Measurements from ENCODE around the gene MRPL55.

MRPL55 gene

DNA sequence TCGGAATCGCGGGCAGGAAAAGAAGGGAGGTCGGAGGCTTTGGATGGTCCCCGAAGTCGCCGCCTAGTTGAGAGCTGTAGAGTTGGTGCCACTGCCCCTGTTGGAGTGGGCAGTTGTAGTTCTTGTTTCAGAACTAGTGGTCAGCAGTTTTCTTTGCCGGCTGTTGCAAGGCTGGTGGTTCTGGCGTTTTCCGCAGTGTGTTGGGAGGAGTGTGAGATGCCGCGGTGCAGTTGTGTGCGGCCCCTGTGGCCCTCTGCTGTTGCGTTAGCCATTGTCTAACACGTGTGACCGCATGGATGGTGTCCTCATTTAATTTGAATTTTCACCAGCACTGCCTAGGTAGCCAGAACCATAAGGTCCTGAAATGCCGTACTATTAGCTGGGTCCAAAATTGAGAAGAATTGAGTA is 25.2 kb downstream of the MRPL55 start:
- Mint-ChIP-seq H3K27ac (peak overlapping the region; percentile 97 to 99 (median 99)), H3K27me3 (ENCODE audit: low read depth) (no peaks in the 10 kb centered on the region), H3K4me3 (peak overlapping the region; percentile 98 to 99 (median 98)), H3K9me3 (no peaks in the 10 kb centered on the region), H3K36me3 (ENCODE audit: low read depth) (peaks cover 14% of the 10 kb centered on the region), H3K4me1 (peaks cover 55% of the 10 kb centered on the region)
- TF ChIP-seq, protein P1, sequence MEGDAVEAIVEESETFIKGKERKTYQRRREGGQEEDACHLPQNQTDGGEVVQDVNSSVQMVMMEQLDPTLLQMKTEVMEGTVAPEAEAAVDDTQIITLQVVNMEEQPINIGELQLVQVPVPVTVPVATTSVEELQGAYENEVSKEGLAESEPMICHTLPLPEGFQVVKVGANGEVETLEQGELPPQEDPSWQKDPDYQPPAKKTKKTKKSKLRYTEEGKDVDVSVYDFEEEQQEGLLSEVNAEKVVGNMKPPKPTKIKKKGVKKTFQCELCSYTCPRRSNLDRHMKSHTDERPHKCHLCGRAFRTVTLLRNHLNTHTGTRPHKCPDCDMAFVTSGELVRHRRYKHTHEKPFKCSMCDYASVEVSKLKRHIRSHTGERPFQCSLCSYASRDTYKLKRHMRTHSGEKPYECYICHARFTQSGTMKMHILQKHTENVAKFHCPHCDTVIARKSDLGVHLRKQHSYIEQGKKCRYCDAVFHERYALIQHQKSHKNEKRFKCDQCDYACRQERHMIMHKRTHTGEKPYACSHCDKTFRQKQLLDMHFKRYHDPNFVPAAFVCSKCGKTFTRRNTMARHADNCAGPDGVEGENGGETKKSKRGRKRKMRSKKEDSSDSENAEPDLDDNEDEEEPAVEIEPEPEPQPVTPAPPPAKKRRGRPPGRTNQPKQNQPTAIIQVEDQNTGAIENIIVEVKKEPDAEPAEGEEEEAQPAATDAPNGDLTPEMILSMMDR (IDR thresholded peaks at IDR 0.05; ENCODE audit: unreplicated experiment in 3 of 3), result no peak

DNA sequence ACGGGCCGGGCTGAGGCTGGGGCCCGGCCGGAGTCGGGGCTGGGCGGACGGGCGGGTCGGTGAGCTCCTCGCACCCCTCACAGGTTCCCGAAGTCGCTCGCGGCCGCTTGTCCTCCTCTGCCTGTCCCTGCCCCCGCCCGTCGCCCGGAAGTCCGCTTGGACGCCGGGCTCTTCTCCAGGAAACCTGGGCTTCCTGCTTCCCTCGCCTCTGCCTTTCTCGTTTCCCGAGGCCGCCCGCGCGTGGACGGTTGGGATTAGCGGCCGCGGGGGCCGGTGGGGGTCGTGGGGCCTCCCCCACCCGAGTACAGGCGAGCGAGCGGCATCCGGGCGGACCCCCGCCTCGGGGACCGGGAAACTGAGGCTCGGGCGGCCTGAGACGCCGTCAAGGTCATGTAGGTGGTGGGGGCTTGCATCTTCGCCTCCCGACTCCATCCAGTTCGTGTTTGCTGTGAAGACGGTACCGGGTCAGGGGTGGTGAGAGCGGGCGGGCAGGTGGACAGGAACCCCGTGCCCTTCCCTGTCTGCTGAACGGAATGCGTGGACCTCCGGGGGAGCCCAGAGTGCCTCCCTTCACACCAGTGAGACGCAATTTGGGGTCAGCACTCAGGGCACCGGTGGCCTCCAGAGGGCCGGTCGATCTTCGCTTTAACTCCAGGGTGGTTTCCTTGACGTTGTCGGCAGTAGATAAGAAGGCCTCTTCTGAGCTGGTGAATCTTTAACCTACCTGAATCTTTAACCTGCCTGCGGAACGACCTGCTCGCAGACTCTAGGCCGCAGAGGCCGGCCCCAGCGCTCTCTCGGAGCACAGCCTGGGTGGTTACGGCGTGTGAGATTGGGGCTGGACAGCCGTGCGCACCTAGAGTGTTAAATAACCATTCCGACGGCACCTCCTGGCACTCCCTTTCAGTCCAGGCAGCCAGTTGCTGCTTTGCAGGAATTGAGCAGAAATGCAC is 25.9 kb downstream of the MRPL55 start:
- no peaks in the 10 kb centered on the region for H3K9me3 Mint-ChIP-seq
- peak overlapping the region; percentile 97 to 99 (median 99) for H3K27ac Mint-ChIP-seq
- peak overlapping the region; percentile 98 to 99 (median 98) for H3K4me3 Mint-ChIP-seq
- TF ChIP-seq, protein P1 (IDR thresholded peaks at IDR 0.05; ENCODE audit: unreplicated experiment in 3 of 3), result no peak
- peaks cover 48% of the 10 kb centered on the region for H3K4me1 Mint-ChIP-seq
- H3K36me3 Mint-ChIP-seq (ENCODE audit: low read depth), result peaks cover 10% of the 10 kb centered on the region
- H3K27me3 Mint-ChIP-seq (ENCODE audit: low read depth), result no peaks in the 10 kb centered on the region

DNA sequence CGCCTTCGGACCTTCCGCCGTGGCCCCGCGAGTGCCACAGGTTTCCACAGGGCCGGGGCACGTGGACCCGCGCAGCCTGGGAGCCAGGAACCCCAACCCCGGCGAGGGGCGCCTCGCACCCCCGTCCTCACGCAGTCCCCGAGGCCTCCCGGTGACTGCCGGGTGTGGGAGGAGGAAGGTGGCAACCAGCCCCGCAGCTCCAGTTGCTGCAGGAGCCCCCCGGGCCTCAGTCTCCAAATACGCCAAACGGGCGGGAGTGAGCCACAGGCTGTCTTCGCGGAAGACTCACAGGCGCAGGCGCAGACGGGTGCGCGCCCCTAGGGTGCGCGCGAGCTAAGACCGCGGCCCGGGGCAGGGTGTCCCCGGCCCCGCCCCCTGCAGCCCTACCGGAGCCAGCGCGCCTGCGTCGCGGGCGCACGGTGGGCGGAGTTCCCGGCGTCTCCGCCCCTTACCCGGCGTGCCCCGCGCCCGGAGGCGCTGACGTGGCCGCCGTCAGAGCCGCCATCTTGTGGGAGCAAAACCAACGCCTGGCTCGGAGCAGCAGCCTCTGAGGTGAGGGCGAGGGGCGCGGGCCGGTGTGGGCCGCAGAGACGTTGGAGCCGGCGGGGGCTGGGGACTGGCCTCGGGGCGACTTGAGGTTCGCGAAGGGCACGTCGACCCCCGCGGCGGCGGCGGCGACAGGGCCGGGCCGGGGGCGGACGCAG is 26.7 kb downstream of the MRPL55 start, which contains the start of gene ARF1:
TSS of gene ARF1 (plus strand) at position 495 of the 704 bp plus-strand sequence. CDS start 14,407 bp downstream, outside the sequence.
- Mint-ChIP-seq H3K27me3 (ENCODE audit: low read depth) (peaks cover under 1% of the 10 kb centered on the region), H3K36me3 (ENCODE audit: low read depth) (peaks cover 5% of the 10 kb centered on the region), H3K4me3 (peak within 1 kb of the TSS; percentile 98 to 99 (median 98)), H3K4me1 (peaks cover 40% of the 10 kb centered on the region), H3K9me3 (no peaks in the 10 kb centered on the region), H3K27ac (peak within 1 kb of the TSS; percentile 97 to 99 (median 99))
- TF ChIP-seq, protein P1 (IDR thresholded peaks at IDR 0.05; ENCODE audit: unreplicated experiment in 3 of 3), result no peak

DNA sequence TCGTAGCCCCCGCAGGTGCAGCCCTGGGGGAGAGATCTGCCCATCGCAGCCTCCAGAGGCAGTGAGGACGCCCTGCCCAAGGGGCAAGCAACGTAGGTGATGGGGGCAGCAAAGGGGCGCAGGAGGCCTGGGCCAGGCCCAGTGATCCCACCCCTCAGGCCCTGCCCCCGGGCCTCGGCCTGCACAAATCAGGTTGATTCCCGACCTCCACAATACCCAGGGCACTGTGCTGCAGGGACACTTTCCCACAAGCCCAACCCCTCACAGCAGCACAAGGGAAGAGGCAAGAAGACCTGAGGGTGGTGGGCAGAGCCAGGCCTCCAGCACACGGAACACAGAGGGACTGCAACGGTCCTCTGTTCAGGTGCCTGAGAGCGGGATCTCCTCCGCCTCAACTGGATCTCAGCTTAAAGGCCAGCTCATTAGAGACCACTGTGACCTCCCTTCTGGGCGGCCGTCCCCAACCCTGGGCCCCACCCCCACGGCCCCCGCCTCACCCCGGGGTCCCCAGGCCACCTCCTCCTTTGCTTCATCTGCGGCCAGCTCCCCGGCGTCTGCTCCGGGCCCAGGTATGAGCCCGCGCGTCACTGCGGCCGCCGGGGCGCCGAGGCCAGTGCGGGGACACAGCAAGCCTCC is 27.4 kb downstream of the MRPL55 start:
- no peaks in the 10 kb centered on the region for H3K9me3 Mint-ChIP-seq
- H3K4me1 Mint-ChIP-seq, result peaks cover 33% of the 10 kb centered on the region
- peaks cover 4% of the 10 kb centered on the region for H3K27me3 Mint-ChIP-seq (ENCODE audit: low read depth)
- H3K27ac Mint-ChIP-seq, result peak overlapping the region in 2 of 3 experiments; percentile 71 to 86
- TF ChIP-seq, protein P1 (IDR thresholded peaks at IDR 0.05; ENCODE audit: unreplicated experiment in 3 of 3), result no peak
- H3K36me3 Mint-ChIP-seq (ENCODE audit: low read depth), result peaks cover 2% of the 10 kb centered on the region
- peak overlapping the region; percentile 83 to 89 (median 88) for H3K4me3 Mint-ChIP-seq

DNA sequence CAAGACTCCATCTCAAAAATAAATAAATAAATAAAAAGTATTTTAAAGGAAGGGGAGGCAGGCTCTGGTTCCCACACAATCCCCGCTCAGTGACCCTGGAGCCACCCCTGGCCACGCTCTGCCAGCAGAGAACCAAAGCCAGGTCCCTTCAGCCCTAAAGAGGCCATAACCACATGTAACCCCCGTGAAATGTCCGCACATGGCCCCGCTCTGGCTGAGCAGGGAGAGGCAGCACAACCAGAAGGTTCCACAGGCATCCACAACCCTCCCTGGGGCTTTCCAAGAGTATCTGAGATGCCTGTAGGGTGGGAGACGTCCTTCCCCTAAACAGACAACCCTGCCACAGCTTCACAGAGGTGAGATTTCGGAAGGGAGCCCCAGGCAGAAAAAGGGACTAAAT is 28.0 kb downstream of the MRPL55 start:
- H3K36me3 Mint-ChIP-seq (ENCODE audit: low read depth), result no peaks in the 10 kb centered on the region
- TF ChIP-seq, protein P1 (IDR thresholded peaks at IDR 0.05; ENCODE audit: unreplicated experiment in 3 of 3), result no peak
- peak overlapping the region; percentile 83 to 89 (median 88) for H3K4me3 Mint-ChIP-seq
- H3K9me3 Mint-ChIP-seq, result no peaks in the 10 kb centered on the region
- peaks cover 4% of the 10 kb centered on the region for H3K27me3 Mint-ChIP-seq (ENCODE audit: low read depth)
- peak overlapping the region in 2 of 3 experiments; percentile 71 to 86 for H3K27ac Mint-ChIP-seq
- H3K4me1 Mint-ChIP-seq, result peaks cover 29% of the 10 kb centered on the region

All from nephron (organoid).